ENCODE data around the gene PCDHA4. TPM values are rescaled to one million over a fixed set of nuclear protein-coding genes. Genes with fewer than 3 reads are reported as not detected.
"Not testable (repeated sequence)": the region's sequence is repeated elsewhere in the genome, so short reads cannot be mapped to it uniquely, and the experiment has no call there.

Gene PCDHA4
- polyA plus RNA-seq, 2 of the 4 experiments (the other 2 are of a cell fraction), result 1.9 to 3.3 TPM

DNA sequence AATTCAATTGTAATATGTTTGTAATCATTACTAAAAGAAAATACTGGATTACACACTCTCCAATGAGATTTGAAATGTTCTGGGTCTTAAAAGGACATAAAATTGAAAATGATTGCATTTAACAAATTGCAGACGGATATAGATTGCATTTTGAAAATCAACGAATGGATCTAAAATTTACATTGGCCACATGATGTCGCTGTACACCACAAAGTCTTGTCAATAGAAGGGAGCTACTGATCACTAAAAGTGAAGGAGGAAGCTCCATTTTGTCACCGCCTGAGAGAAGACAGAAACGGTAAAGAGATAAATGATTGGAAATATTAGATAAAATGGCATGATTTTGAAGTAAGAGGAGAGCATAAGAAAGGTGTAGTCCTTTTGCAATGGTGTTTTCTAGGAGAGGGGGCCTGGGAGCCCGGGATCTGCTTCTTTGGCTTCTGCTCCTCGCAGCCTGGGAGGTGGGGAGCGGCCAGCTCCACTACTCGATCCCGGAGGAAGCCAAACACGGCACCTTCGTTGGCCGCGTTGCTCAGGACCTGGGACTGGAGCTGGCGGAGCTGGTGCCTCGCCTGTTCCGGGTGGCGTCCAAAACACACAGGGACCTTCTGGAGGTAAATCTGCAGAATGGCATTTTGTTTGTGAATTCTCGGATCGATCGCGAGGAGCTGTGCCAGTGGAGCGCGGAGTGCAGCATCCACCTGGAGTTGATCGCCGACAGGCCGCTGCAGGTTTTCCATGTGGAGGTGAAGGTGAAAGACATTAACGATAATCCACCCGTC lies 20.8 kb upstream of the PCDHA4 start, which contains the start of gene PCDHA1:
Gene PCDHA1, plus strand, starts transcription at position 236 of the 782 bp plus-strand sequence.
- ATAC-seq, result peak in 1 of 2 experiments; percentile 56; a peak in 2 of 6 replicates
- ChIA-PET CTCF (interaction anchor here (0.6 to 2.1 kb wide), 6 partner anchors 9 to 255 kb away, joined by 3 to 9 read pairs (median 4); partner anchors contain the start of gene PCDHA2), POLR2A (no interaction called here)
- H3K4me3 ChIP-seq, result no peak within 1 kb of the TSS
- TF ChIP-seq TP53 (CRISPR knock-in tag; IDR thresholded peaks at IDR 0.05) (no peak), CTCF (IDR thresholded peaks at IDR 0.05) (peak; percentile 23; the same call in 2 of the 3 replicates), NFE2L2 (conservative IDR thresholded peaks at IDR 0.05; ENCODE audit: low read length) (no peak), JUN (IDR thresholded peaks at IDR 0.05) (no peak), EHMT2 (IDR thresholded peaks at IDR 0.05; ENCODE audit: low read depth) (no peak), RAD21 (conservative IDR thresholded peaks at IDR 0.05 in 1 of 2, IDR thresholded peaks at IDR 0.05 in 1 of 2) (peak in 1 of 2 experiments; percentile 29; a peak in 2 of 5 replicates), MYC (IDR thresholded peaks at IDR 0.05; ENCODE audit: borderline replicate concordance, low read length) (no peak), GATA3 (IDR thresholded peaks at IDR 0.05; ENCODE audit: borderline replicate concordance) (no peak)
- no peaks in the 10 kb centered on the region for H3K4me1 ChIP-seq
- H3K27ac ChIP-seq, result no peak within 1 kb of the TSS
- FAIRE-seq, result peak; percentile 85
- peak; percentile 29 to 46 for DNase-seq (ENCODE audit: low read depth in 1 of 2, low spot score in 1 of 2)
- H3K4me2 ChIP-seq, result peak within 1 kb of the TSS; percentile 44; the same call in 2 of the 3 replicates
- peaks cover 48% of the 10 kb centered on the region for H3K9me3 ChIP-seq
- WGBS (ENCODE audit: missing lambda C conversion rate), result 25% methylated on average over 29 of the region's 29 CpGs

DNA sequence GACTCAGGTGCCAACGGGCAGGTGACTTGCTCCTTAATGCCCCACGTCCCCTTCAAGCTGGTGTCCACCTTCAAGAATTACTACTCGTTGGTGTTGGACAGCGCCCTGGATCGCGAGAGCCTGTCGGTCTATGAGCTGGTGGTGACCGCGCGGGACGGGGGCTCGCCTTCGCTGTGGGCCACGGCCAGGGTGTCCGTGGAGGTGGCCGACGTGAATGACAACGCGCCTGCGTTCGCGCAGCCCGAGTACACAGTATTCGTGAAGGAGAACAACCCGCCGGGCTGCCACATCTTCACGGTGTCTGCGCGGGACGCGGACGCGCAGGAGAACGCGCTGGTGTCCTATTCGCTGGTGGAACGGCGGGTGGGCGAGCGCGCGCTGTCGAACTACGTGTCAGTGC lies 19.4 kb upstream of the PCDHA4 start:
- DNase-seq (ENCODE audit: low read depth in 1 of 2, low spot score in 1 of 2); H3K27ac ChIP-seq; H3K4me2 ChIP-seq; H3K4me3 ChIP-seq; ATAC-seq; POLR2A ChIA-PET; FAIRE-seq; H3K4me1 ChIP-seq: not testable (repeated sequence)
- peaks cover 45% of the 10 kb centered on the region for H3K9me3 ChIP-seq
- CTCF ChIA-PET, result interaction anchor here (2.1 kb wide), 1 partner anchor 254 kb away, joined by 9 read pairs; no protein-coding TSS in a partner anchor
- 85% methylated on average over 44 of the region's 44 CpGs for WGBS (ENCODE audit: missing lambda C conversion rate)

- CTCF ChIA-PET, FAIRE-seq: not testable (repeated sequence)
- 85% methylated on average over 69 of the region's 70 CpGs for WGBS (ENCODE audit: missing lambda C conversion rate)
These were observed 18.9 kb upstream of the PCDHA4 start for GRCh38 chr5:140787849-140788504.

GRCh38 chr5:140791089-140791488 lies 15.8 kb upstream of the PCDHA4 start:
- TF ChIP-seq MAX (IDR thresholded peaks at IDR 0.05) (no peak), NFE2L2 (conservative IDR thresholded peaks at IDR 0.05; ENCODE audit: low read length) (no peak), KDM1A (IDR thresholded peaks at IDR 0.05; ENCODE audit: low read depth) (no peak), CBX2 (IDR thresholded peaks at IDR 0.05; ENCODE audit: borderline replicate concordance, low read depth) (no peak), HOXB5 (CRISPR knock-in tag; IDR thresholded peaks at IDR 0.05) (no peak), ZFP36 (IDR thresholded peaks at IDR 0.05; ENCODE audit: borderline replicate concordance, partially characterized antibody) (no peak), CTCF (IDR thresholded peaks at IDR 0.05) (no peak), RARB (CRISPR knock-in tag; IDR thresholded peaks at IDR 0.05) (no peak)
- TF ChIP-seq, protein P1, sequence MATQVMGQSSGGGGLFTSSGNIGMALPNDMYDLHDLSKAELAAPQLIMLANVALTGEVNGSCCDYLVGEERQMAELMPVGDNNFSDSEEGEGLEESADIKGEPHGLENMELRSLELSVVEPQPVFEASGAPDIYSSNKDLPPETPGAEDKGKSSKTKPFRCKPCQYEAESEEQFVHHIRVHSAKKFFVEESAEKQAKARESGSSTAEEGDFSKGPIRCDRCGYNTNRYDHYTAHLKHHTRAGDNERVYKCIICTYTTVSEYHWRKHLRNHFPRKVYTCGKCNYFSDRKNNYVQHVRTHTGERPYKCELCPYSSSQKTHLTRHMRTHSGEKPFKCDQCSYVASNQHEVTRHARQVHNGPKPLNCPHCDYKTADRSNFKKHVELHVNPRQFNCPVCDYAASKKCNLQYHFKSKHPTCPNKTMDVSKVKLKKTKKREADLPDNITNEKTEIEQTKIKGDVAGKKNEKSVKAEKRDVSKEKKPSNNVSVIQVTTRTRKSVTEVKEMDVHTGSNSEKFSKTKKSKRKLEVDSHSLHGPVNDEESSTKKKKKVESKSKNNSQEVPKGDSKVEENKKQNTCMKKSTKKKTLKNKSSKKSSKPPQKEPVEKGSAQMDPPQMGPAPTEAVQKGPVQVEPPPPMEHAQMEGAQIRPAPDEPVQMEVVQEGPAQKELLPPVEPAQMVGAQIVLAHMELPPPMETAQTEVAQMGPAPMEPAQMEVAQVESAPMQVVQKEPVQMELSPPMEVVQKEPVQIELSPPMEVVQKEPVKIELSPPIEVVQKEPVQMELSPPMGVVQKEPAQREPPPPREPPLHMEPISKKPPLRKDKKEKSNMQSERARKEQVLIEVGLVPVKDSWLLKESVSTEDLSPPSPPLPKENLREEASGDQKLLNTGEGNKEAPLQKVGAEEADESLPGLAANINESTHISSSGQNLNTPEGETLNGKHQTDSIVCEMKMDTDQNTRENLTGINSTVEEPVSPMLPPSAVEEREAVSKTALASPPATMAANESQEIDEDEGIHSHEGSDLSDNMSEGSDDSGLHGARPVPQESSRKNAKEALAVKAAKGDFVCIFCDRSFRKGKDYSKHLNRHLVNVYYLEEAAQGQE (IDR thresholded peaks at IDR 0.05), result no peak
- ATAC-seq (no peak), FAIRE-seq (no peak), DNase-seq (ENCODE audit: low read depth in 1 of 2, low spot score in 1 of 2) (no peak)
- Histone ChIP-seq H3K4me1 (no peaks in the 10 kb centered on the region), H3K27ac (no peak overlapping the region), H3K4me2 (no peak overlapping the region), H3K4me3 (no peak overlapping the region), H3K9me3 (peaks cover 36% of the 10 kb centered on the region)
- ChIA-PET CTCF (no interaction called here), POLR2A (no interaction called here)
- WGBS (ENCODE audit: missing lambda C conversion rate), result 10% methylated on average over 2 of the region's 2 CpGs

More at GRCh38 chr5:140787849-140788504, 18.9 kb upstream of the PCDHA4 start:
- POLR2A ChIA-PET; H3K4me2 ChIP-seq; H3K4me1 ChIP-seq; H3K4me3 ChIP-seq; H3K27ac ChIP-seq; DNase-seq (ENCODE audit: low read depth in 1 of 2, low spot score in 1 of 2); ATAC-seq: not testable (repeated sequence)
- peaks cover 43% of the 10 kb centered on the region for H3K9me3 ChIP-seq
